ENCODE data around the gene PLXNA4. TPM values are rescaled to one million over a fixed set of nuclear protein-coding genes. Genes with fewer than 3 reads are reported as not detected.

Gene PLXNA4
- total and polyA plus RNA-seq, 8 donors, result 0.19 to 1.6 (median 0.47) TPM

DNA sequence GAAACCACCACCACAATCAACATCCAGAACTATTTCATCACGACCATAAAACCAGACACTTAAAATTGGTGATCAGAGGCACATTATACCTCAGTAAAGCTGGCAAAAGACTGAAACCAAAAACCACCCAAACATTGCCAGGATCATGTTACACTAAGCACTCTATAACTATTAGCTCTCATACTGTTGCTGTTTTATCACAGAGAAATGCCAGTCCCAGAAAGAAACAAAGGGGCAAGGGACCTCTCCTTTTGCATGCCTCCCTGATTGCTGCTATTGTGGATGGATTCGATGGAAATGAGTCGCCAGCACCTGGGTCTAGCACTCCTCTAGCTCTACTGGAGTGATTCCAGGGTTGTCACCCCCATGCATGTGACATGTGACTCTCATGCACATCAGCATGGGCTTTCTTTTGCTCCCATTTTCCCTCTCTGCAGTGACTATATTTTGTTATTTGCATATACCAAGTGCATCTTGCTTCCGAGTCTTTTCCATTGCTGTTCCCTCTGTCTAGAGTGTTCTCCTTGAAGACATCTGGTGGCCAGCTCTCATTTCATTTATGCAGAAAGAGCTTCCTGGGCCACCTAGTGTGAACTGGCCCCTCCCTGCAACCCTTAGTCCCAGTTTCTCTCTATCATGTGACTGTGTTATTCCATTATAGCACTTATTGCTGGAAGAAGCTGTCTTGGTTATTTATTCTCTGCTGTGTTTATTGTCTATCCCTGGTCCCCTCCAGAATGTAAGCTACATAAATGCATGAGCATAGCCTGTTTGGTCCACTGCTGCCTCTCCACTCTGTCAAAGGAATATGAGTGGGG is 300.6 kb downstream of the PLXNA4 start:
- H3K27me3 ChIP-seq, result no peaks in the 10 kb centered on the region
- 64 to 67% methylated on average over 4 of the region's 4 CpGs for WGBS, 2 donors
- intact Hi-C loops (cut with DNase I), result no loop called here
- H3K4me3 ChIP-seq, result no peak overlapping the region
- ATAC-seq, result no peak
- no peaks in the 10 kb centered on the region for H3K4me1 ChIP-seq
- no peak for FAIRE-seq
- DNase-seq, result no peak
- no peaks in the 10 kb centered on the region for H3K9me3 ChIP-seq
- no peaks in the 10 kb centered on the region for H3K36me3 ChIP-seq
- TF ChIP-seq, protein P1, sequence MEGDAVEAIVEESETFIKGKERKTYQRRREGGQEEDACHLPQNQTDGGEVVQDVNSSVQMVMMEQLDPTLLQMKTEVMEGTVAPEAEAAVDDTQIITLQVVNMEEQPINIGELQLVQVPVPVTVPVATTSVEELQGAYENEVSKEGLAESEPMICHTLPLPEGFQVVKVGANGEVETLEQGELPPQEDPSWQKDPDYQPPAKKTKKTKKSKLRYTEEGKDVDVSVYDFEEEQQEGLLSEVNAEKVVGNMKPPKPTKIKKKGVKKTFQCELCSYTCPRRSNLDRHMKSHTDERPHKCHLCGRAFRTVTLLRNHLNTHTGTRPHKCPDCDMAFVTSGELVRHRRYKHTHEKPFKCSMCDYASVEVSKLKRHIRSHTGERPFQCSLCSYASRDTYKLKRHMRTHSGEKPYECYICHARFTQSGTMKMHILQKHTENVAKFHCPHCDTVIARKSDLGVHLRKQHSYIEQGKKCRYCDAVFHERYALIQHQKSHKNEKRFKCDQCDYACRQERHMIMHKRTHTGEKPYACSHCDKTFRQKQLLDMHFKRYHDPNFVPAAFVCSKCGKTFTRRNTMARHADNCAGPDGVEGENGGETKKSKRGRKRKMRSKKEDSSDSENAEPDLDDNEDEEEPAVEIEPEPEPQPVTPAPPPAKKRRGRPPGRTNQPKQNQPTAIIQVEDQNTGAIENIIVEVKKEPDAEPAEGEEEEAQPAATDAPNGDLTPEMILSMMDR (IDR thresholded peaks at IDR 0.05), result no peak
- H3K27ac ChIP-seq, result no peak overlapping the region

DNA sequence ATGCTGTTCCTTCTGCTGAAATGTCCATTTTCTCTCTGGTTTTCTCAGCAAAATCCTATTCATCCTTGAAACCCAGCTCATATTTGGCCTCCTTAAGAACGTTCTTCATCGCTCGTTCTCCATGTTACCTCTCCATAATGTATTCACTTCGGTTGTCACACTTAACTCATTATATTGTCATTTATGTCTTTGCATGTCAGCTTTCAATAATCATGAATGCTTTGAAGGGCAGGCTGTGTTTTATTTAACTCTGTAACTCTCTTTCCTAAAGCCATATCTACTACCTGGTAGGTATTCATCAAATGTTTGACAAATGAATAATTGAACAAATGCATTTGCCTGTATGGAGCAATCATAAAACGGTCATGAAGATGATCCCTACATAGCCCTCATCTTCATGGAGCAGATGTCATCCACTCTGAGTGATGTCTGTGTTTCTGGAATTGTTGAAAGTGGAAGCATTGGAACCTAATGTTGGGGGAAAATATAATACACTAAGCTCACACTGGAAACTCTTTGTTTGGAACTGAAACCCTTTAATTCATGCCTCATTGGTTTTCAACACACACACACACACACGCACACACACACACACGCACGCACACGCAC is 303.4 kb downstream of the PLXNA4 start:
- no peaks in the 10 kb centered on the region for H3K9me3 ChIP-seq
- H3K27me3 ChIP-seq, result no peaks in the 10 kb centered on the region
- no peak for DNase-seq
- WGBS, 2 donors, result 61 to 73% methylated on average over 9 of the region's 9 CpGs
- intact Hi-C loops (cut with DNase I), result no loop called here
- H3K4me1 ChIP-seq, result no peaks in the 10 kb centered on the region
- no peaks in the 10 kb centered on the region for H3K36me3 ChIP-seq
- H3K27ac ChIP-seq, result no peak overlapping the region
- FAIRE-seq, result no peak
- TF ChIP-seq, protein P1 (IDR thresholded peaks at IDR 0.05), result no peak
- no peak for ATAC-seq
- no peak overlapping the region for H3K4me3 ChIP-seq

DNA sequence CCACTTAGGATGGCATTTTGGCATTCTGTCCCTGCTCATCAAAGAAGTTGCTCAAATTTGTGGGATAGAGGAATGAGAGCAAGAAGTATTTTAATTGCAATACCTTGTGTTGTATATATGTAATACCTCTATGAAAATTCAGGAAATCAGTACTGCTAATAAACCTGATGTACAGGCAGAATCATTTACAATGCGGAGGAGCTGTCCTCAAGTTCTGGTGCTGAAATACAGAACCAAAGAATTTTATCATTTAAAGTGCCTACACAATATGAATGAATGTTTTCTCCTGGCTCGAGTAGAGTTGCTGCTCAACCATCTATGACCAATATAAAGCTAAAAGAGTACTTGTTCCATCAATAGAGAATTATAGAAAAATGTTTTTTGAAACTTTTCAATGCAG is 305.8 kb downstream of the PLXNA4 start:
- H3K36me3 ChIP-seq, result no peaks in the 10 kb centered on the region
- H3K4me1 ChIP-seq, result no peaks in the 10 kb centered on the region
- ATAC-seq (no peak), DNase-seq (no peak), FAIRE-seq (no peak)
- intact Hi-C loops (cut with DNase I), result no loop called here
- no peaks in the 10 kb centered on the region for H3K27me3 ChIP-seq
- WGBS, 2 donors, result 14 to 16% methylated on average over 2 of the region's 2 CpGs
- H3K9me3 ChIP-seq, result no peaks in the 10 kb centered on the region
- no peak overlapping the region for H3K4me3 ChIP-seq
- no peak overlapping the region for H3K27ac ChIP-seq
- TF ChIP-seq, protein P1 (IDR thresholded peaks at IDR 0.05), result no peak

DNA sequence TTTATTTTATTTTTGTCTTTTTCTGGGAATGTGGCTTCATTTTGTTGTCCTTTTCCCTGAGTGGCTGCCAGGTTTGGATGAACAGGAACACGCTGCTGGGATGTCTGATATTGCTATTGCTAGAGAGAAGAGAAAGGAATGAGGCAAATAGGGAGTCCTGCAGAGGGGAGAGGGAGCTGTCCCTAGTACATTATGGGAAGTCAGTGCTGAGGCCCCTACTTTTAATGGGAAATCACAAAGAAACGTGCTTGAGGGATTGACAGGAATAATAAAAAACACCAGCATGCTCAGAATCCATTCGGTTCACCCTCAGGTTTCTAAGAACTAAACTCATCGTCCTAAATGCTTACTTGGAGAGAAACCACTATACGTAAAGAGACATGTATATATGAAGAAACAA is 306.6 kb downstream of the PLXNA4 start:
- no peak overlapping the region for H3K4me3 ChIP-seq
- 39 to 45% methylated on average over 5 of the region's 5 CpGs for WGBS, 2 donors
- no peak overlapping the region for H3K27ac ChIP-seq
- no peak for DNase-seq
- TF ChIP-seq, protein P1 (IDR thresholded peaks at IDR 0.05), result no peak
- intact Hi-C loops (cut with DNase I), result no loop called here
- no peaks in the 10 kb centered on the region for H3K27me3 ChIP-seq
- no peaks in the 10 kb centered on the region for H3K9me3 ChIP-seq
- H3K36me3 ChIP-seq, result no peaks in the 10 kb centered on the region
- no peaks in the 10 kb centered on the region for H3K4me1 ChIP-seq
- no peak for FAIRE-seq
- ATAC-seq, result no peak

DNA sequence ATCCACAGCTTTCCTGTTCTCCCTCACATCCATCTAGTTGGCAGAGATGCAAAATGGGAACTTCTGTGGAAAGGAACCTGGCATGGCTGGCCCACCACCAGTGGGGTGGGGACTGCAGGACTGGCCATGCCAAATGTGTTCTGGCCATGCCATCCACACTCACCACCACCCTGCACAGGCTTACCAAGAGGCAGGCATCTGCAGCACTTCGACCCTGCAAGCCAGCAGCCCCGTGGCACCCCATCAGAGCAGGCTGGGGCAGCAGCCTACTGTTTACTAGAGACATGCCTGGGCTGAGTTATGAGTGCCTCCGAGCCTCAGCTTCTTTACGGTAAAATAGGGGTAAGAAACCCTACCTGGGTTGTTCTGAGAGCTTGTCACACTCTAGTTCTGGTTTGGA is 313.1 kb downstream of the PLXNA4 start:
- FAIRE-seq, result no peak
- no peak overlapping the region for H3K27ac ChIP-seq
- TF ChIP-seq, protein P1 (IDR thresholded peaks at IDR 0.05), result no peak
- intact Hi-C loops (cut with DNase I), result no loop called here
- WGBS, 2 donors, result 69 to 81% methylated on average over 4 of the region's 4 CpGs
- no peaks in the 10 kb centered on the region for H3K27me3 ChIP-seq
- H3K4me1 ChIP-seq, result no peaks in the 10 kb centered on the region
- no peak overlapping the region for H3K4me3 ChIP-seq
- no peaks in the 10 kb centered on the region for H3K9me3 ChIP-seq
- no peak for DNase-seq
- ATAC-seq, result no peak
- H3K36me3 ChIP-seq, result no peaks in the 10 kb centered on the region

All from pancreas (tissue), 10 donors.